Prostate gland (tissue), 2 donors: ENCODE data around the gene CSGALNACT2.

ENCODE experiments used
- CTCF ChIP-seq, 4 experiments: fragments of 200-600 bp in 2 of 4; fragments of 450-650 bp in 2 of 4; sonication (generic) in 2 of 4; IDR thresholded peaks; 1 replicate in 3 of 4; 2 replicates in 1 of 4; pipeline ENCODE4 v1.5.1; 2016 to 2019; ENCODE audit warnings: antibody characterized with exemption in 4 of 4, mild to moderate bottlenecking in 2 of 4, moderate library complexity in 2 of 4
- POLR2A ChIP-seq: fragments of 450-650 bp; IDR thresholded peaks from one replicate; pipeline ENCODE4 v1.6.1; 2016; ENCODE audit warnings: antibody characterized with exemption, mild to moderate bottlenecking
- POLR2AphosphoS5 ChIP-seq: sonication (generic); formaldehyde crosslinking; IDR thresholded peaks from one replicate; pipeline ENCODE4 v1.6.1; 2017; ENCODE audit warnings: antibody characterized with exemption

GRCh38 chr10:43106256-43107091 lies 31.8 kb upstream of the CSGALNACT2 start:
- no peak for TF ChIP-seq CTCF (IDR thresholded peaks at IDR 0.05)
- no peak for TF ChIP-seq POLR2A
- TF ChIP-seq POLR2AphosphoS5, result no peak
